Peyer's patch (tissue), 4 donors: Measurements from ENCODE around the gene AKAP11.

Experiments
- POLR2A ChIP-seq, 2 donors: fragments of 450-650 bp; IDR thresholded peaks; one replicate each; pipeline ENCODE4 v1.5.1; 2017; ENCODE audit warnings: antibody characterized with exemption in 2 of 2, mild to moderate bottlenecking in 2 of 2, moderate library complexity in 2 of 2
- TF ChIP-seq, protein P1 (sequence below), 6 experiments: fragments of 450-650 bp in 4 of 6; fragments of 200-600 bp in 2 of 6; sonication (generic) in 1 of 6; IDR thresholded peaks; one replicate each; pipeline ENCODE4 v1.5.1; 2017 to 2019; ENCODE audit warnings: antibody characterized with exemption in 6 of 6, mild to moderate bottlenecking in 3 of 6, moderate library complexity in 1 of 6

GRCh38 chr13:42337808-42338600 is 66.1 kb downstream of the AKAP11 start:
- TF ChIP-seq, protein P1, sequence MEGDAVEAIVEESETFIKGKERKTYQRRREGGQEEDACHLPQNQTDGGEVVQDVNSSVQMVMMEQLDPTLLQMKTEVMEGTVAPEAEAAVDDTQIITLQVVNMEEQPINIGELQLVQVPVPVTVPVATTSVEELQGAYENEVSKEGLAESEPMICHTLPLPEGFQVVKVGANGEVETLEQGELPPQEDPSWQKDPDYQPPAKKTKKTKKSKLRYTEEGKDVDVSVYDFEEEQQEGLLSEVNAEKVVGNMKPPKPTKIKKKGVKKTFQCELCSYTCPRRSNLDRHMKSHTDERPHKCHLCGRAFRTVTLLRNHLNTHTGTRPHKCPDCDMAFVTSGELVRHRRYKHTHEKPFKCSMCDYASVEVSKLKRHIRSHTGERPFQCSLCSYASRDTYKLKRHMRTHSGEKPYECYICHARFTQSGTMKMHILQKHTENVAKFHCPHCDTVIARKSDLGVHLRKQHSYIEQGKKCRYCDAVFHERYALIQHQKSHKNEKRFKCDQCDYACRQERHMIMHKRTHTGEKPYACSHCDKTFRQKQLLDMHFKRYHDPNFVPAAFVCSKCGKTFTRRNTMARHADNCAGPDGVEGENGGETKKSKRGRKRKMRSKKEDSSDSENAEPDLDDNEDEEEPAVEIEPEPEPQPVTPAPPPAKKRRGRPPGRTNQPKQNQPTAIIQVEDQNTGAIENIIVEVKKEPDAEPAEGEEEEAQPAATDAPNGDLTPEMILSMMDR (IDR thresholded peaks at IDR 0.05): no peak
- TF ChIP-seq POLR2A (IDR thresholded peaks at IDR 0.05): no peak
